Gastroesophageal sphincter (tissue), 3 donors: ENCODE results near the gene PGLYRP2.

ENCODE experiments used
- POLR2A ChIP-seq, 2 donors: fragments of 450-650 bp; IDR thresholded peaks; one replicate each; pipeline ENCODE4 v1.6.1; 2017; ENCODE audit warnings: antibody characterized with exemption in 2 of 2, mild to moderate bottlenecking in 2 of 2, moderate library complexity in 1 of 2
- POLR2AphosphoS5 ChIP-seq: sonication (generic); formaldehyde crosslinking; IDR thresholded peaks from one replicate; pipeline ENCODE4 v1.6.1; 2017; ENCODE audit warnings: antibody characterized with exemption
- TF ChIP-seq, protein P1 (sequence below), 4 experiments: fragments of 200-600 bp in 2 of 4; fragments of 450-650 bp in 2 of 4; sonication (generic) in 1 of 4; IDR thresholded peaks; one replicate each; pipeline ENCODE4 v1.5.1; 2017 to 2019; ENCODE audit warnings: antibody characterized with exemption in 4 of 4, mild to moderate bottlenecking in 2 of 4, moderate library complexity in 2 of 4

DNA sequence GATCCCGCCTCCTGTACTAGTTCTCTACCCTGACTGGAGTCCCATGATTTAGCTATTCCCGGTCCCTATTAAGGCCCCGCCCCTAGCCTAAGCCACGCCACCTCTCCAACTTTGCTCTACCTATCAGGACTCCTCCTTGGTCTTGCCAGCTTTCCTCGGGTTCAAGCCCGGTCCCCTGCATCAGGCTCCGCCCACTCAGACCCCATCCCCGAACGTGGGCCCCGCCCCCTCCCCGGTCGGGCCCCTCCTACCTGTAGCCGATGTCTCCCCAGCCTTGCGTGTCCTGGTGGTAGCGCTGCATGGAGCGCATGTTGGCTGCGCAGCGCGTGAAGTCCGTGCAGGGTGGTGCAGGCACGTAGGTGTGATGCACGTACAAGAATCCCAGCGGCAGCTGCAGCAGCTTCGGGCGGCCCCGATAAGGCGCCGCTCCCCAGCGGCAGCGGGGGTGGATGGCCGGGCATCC lies 7.6 kb downstream of the PGLYRP2 start:
- TF ChIP-seq POLR2AphosphoS5 (no peak), POLR2A (IDR thresholded peaks at IDR 0.05) (no peak)
- TF ChIP-seq, protein P1, sequence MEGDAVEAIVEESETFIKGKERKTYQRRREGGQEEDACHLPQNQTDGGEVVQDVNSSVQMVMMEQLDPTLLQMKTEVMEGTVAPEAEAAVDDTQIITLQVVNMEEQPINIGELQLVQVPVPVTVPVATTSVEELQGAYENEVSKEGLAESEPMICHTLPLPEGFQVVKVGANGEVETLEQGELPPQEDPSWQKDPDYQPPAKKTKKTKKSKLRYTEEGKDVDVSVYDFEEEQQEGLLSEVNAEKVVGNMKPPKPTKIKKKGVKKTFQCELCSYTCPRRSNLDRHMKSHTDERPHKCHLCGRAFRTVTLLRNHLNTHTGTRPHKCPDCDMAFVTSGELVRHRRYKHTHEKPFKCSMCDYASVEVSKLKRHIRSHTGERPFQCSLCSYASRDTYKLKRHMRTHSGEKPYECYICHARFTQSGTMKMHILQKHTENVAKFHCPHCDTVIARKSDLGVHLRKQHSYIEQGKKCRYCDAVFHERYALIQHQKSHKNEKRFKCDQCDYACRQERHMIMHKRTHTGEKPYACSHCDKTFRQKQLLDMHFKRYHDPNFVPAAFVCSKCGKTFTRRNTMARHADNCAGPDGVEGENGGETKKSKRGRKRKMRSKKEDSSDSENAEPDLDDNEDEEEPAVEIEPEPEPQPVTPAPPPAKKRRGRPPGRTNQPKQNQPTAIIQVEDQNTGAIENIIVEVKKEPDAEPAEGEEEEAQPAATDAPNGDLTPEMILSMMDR (IDR thresholded peaks at IDR 0.05): no peak
